Bronchial epithelial cell (primary cell): ENCODE measurements around the gene CCDC14. TPM values are rescaled to one million over a fixed set of nuclear protein-coding genes. Genes with fewer than 3 reads are reported as not detected.
"Not testable (repeated sequence)": the region's sequence is repeated elsewhere in the genome, so short reads cannot be mapped to it uniquely, and the experiment has no call there.

ENCODE experiments used
- DNase-seq: peaks from one replicate; pipeline ENCODE4 v3.0.0-alpha.2; 2010; ENCODE audit warnings: low read depth
- FAIRE-seq: peaks from 2 replicates; lab custom pipeline; 2011; peaks lifted over from hg19 to GRCh38; lab: Jason Lieb, UNC
- H3K27me3 ChIP-seq: 2 replicates; pipeline ENCODE4 v1.5.1; 2011; ENCODE audit warnings: low read length; ENCODE audit not compliant: control insufficient read depth, insufficient read depth
- H3K36me3 ChIP-seq: 2 replicates; pipeline ENCODE4 v1.5.1; 2011; ENCODE audit warnings: low read length; ENCODE audit not compliant: control insufficient read depth, insufficient read depth
- H3K4me3 ChIP-seq: 2 replicates; pipeline ENCODE4 v1.5.1; 2011; ENCODE audit warnings: mild to moderate bottlenecking, low read depth, low read length, control low read depth
- CTCF ChIP-seq: IDR thresholded peaks from 2 replicates; pipeline ENCODE4 v1.5.1; 2011; ENCODE audit warnings: mild to moderate bottlenecking, moderate library complexity, low read length, control low read depth, inconsistent platforms; ENCODE audit not compliant: insufficient read depth, severe bottlenecking
- total RNA-seq: library from RNA; depleted of rRNA; stranded (reverse); fragments of >200 nt; gene quantifications from 2 replicates; pipeline ENCODE4 v1.2.1, GENCODE V29; 2014

CCDC14 gene
- total RNA-seq, 1 donor from 2014 or later = 17.1 TPM

- FAIRE-seq (no peak), DNase-seq (no peak)
- Histone ChIP-seq H3K36me3 (no peaks in the 10 kb centered on the region), H3K27me3 (peaks cover 12% of the 10 kb centered on the region), H3K4me3 (no peak overlapping the region)
- no peak for TF ChIP-seq CTCF
Measured at GRCh38 chr3:123986427-123986826, 25.4 kb upstream of the CCDC14 start.

- H3K36me3 ChIP-seq = no peaks in the 10 kb centered on the region
- no peak overlapping the region for H3K4me3 ChIP-seq
- no peak for TF ChIP-seq CTCF
- DNase-seq (no peak), FAIRE-seq (no peak)
- H3K27me3 ChIP-seq = peaks cover 12% of the 10 kb centered on the region
Measured at GRCh38 chr3:123984957-123985356, 23.9 kb upstream of the CCDC14 start.

GRCh38 chr3:123984350-123984749 is 23.3 kb upstream of the CCDC14 start:
- H3K36me3 ChIP-seq = no peaks in the 10 kb centered on the region
- FAIRE-seq = no peak
- peaks cover 12% of the 10 kb centered on the region for H3K27me3 ChIP-seq
- H3K4me3 ChIP-seq = no peak overlapping the region
- DNase-seq = no peak
- TF ChIP-seq CTCF = no peak

- FAIRE-seq, H3K4me3 ChIP-seq, H3K36me3 ChIP-seq, DNase-seq, H3K27me3 ChIP-seq: not testable (repeated sequence)
Measured at GRCh38 chr3:123981317-123981716, 20.3 kb upstream of the CCDC14 start.

GRCh38 chr3:123980539-123980938 is 19.5 kb upstream of the CCDC14 start:
- H3K4me3 ChIP-seq = no peak overlapping the region
- DNase-seq (no peak), FAIRE-seq (no peak)
- H3K36me3 ChIP-seq = no peaks in the 10 kb centered on the region
- no peak for TF ChIP-seq CTCF
- H3K27me3 ChIP-seq = peaks cover 6% of the 10 kb centered on the region

GRCh38 chr3:123979525-123980501 is 18.8 kb upstream of the CCDC14 start:
- H3K36me3 ChIP-seq, H3K27me3 ChIP-seq, H3K4me3 ChIP-seq: not testable (repeated sequence)
- TF ChIP-seq CTCF = peak; percentile 62
- peak; percentile 9 for DNase-seq
- peak; percentile 52 for FAIRE-seq

GRCh38 chr3:123976904-123977303 is 15.9 kb upstream of the CCDC14 start:
- H3K4me3 ChIP-seq, FAIRE-seq, H3K36me3 ChIP-seq, H3K27me3 ChIP-seq, DNase-seq: not testable (repeated sequence)

- DNase-seq (peak; percentile 38), FAIRE-seq (peak; percentile 88)
- not testable (repeated sequence) for H3K4me3 ChIP-seq, H3K27me3 ChIP-seq, H3K36me3 ChIP-seq
Measured at GRCh38 chr3:123976181-123976898, 15.3 kb upstream of the CCDC14 start.

GRCh38 chr3:123975030-123975429 is 14.0 kb upstream of the CCDC14 start:
- FAIRE-seq = peak; percentile 70
- not testable (repeated sequence) for H3K4me3 ChIP-seq, H3K36me3 ChIP-seq, DNase-seq, H3K27me3 ChIP-seq
